Ovary (tissue), 3 donors: Measurements from ENCODE around the gene PITPNM3.

ENCODE experiments used
- CTCF ChIP-seq, 3 donors: fragments of 450-650 bp in 2 of 3; fragments of 200-600 bp in 1 of 3; IDR thresholded peaks; one replicate each; pipeline versions ENCODE4 v1.5.1 to v1.8.0; 2016 to 2022; ENCODE audit warnings: antibody characterized with exemption in 3 of 3, mild to moderate bottlenecking in 1 of 3
- EP300 ChIP-seq: sonication (generic); formaldehyde crosslinking; IDR thresholded peaks from one replicate; pipeline ENCODE4 v1.6.1; 2017; ENCODE audit warnings: antibody characterized with exemption
- POLR2A ChIP-seq: fragments of 450-650 bp; IDR thresholded peaks from one replicate; pipeline ENCODE4 v1.6.1; 2017; ENCODE audit warnings: antibody characterized with exemption, mild to moderate bottlenecking, moderate library complexity
- donor health status: DM: no; HTN: no; CAD: no.

- TF ChIP-seq EP300 (no peak), CTCF (IDR thresholded peaks at IDR 0.05) (no peak), POLR2A (no peak)
Measured at GRCh38 chr17:6461246-6461645, 95.1 kb downstream of the PITPNM3 start.
